Spleen (tissue), 11 donors: Measurements from ENCODE around the gene MACROD2. TPM values are rescaled to one million over a fixed set of nuclear protein-coding genes. Genes with fewer than 3 reads are reported as not detected.
A peak's percentile ranks its signal among the peaks of the same experiment; 100 is the strongest.
"Not testable (repeated sequence)": the region's sequence is repeated elsewhere in the genome, so short reads cannot be mapped to it uniquely, and the experiment has no call there.

Source experiments
- DNase-seq: peaks from one replicate; pipeline ENCODE4 v3.0.0-alpha.2; 2020
- H3K27ac ChIP-seq, 8 donors: fragments of 200-600 bp; sonication (generic) in 7 of 8; 1 replicate in 4 of 8; 2 replicates in 4 of 8; pipeline versions ENCODE4 v1.5.0 to v1.8.0; 2016 to 2021; ENCODE audit warnings: inconsistent platforms in 4 of 8, mild to moderate bottlenecking in 4 of 8, moderate library complexity in 1 of 8
- H3K27me3 ChIP-seq, 7 donors: fragments of 200-600 bp; sonication (generic) in 6 of 7; replicated peaks in 1 of 7; 1 replicate in 4 of 7; 2 replicates in 3 of 7; pipeline versions ENCODE4 v1.5.0 to v1.8.0; 2016 to 2021; ENCODE audit warnings: inconsistent platforms in 3 of 7, mild to moderate bottlenecking in 1 of 7
- H3K36me3 ChIP-seq, 6 donors: fragments of 200-600 bp; sonication (generic) in 5 of 6; 1 replicate in 4 of 6; 2 replicates in 2 of 6; pipeline versions ENCODE4 v1.5.0 to v1.8.0; 2016 to 2021; ENCODE audit warnings: inconsistent platforms in 2 of 6
- H3K4me1 ChIP-seq, 6 donors: fragments of 200-600 bp; sonication (generic) in 5 of 6; 1 replicate in 3 of 6; 2 replicates in 3 of 6; pipeline versions ENCODE4 v1.5.0 to v1.8.0; 2016 to 2021; ENCODE audit warnings: inconsistent platforms in 3 of 6
- H3K4me3 ChIP-seq, 8 donors: fragments of 200-600 bp; sonication (generic) in 7 of 8; 1 replicate in 4 of 8; 2 replicates in 4 of 8; pipeline versions ENCODE4 v1.5.0 to v1.8.0; 2016 to 2021; ENCODE audit warnings: inconsistent platforms in 4 of 8, mild to moderate bottlenecking in 4 of 8, moderate library complexity in 2 of 8
- H3K9me3 ChIP-seq, 8 donors: fragments of 200-600 bp; sonication (generic) in 7 of 8; 1 replicate in 4 of 8; 2 replicates in 4 of 8; pipeline versions ENCODE4 v1.5.0 to v1.8.0; 2016 to 2021; ENCODE audit warnings: inconsistent platforms in 4 of 8
- POLR2A ChIP-seq, 3 donors: fragments of 450-650 bp; IDR thresholded peaks; one replicate each; pipeline ENCODE4 v1.5.1; 2017; ENCODE audit warnings: antibody characterized with exemption in 3 of 3, mild to moderate bottlenecking in 1 of 3
- POLR2AphosphoS5 ChIP-seq, 3 donors: sonication (generic); formaldehyde crosslinking; IDR thresholded peaks; one replicate each; pipeline ENCODE4 v1.5.1; 2017; ENCODE audit warnings: antibody characterized with exemption in 3 of 3
- WGBS, 5 donors: extraction: QIAGEN DNeasy Blood & Tissue Kit in 3 of 5; methylation state at CpG; one replicate each; pipeline versions ENCODE4 v1.1.5 to v1.1.7; 2013 to 2018; 5-methylcytosine and 5-hydroxymethylcytosine counted together
- intact Hi-C: fragments of 100-400 bp; cut with DNase I; formaldehyde crosslinking; loops from one replicate; pipeline ENCODE4 v1.15.0; 2023; ENCODE audit warnings: low total_unique reads
- polyA plus RNA-seq, 3 donors: library from polyadenylated mRNA; stranded (reverse); fragments of 200-250 nt; gene quantifications; one replicate each; pipeline ENCODE4 v1.2.1, GENCODE V29; 2013
- total RNA-seq, 7 donors: library from RNA; depleted of rRNA in 3 of 7; stranded (reverse); fragments of >200 nt in 3 of 7; fragmentation: NEBNext Ultra II Directional in 4 of 7; extraction: Animal tissue kit (Norgen Biotek cat#: 25700) in 4 of 7; gene quantifications; one replicate each; pipeline versions ENCODE4 v1.1.0 to v1.2.1, GENCODE V29; 2016 to 2021
- TF ChIP-seq, protein P1 (sequence below), 11 experiments: fragments of 200-600 bp in 7 of 11; fragments of 450-650 bp in 4 of 11; sonication (generic) in 4 of 11; IDR thresholded peaks in 8 of 11; conservative IDR thresholded peaks in 3 of 11; 1 replicate in 7 of 11; 2 replicates in 4 of 11; pipeline versions ENCODE4 v1.4.0 to v1.8.0; 2016 to 2021; ENCODE audit warnings: antibody characterized with exemption in 11 of 11, inconsistent platforms in 4 of 11, mild to moderate bottlenecking in 1 of 11
- donor health status: healthy with polysubstance abuse.
- donor health status: DM: no; HTN: no; CAD: no; lungs with moderate emphysema.
- donor health status: DM: no; HTN: no; CAD: no.
- donor health status: Bipolar disorder and iron deficiency.
- donor health status: healthy.
- donor health status: DM: no; HTN: no; CAD: no.
- donor health status: DM: yes; HTN: yes; CAD: no.

Gene MACROD2
- total and polyA plus RNA-seq, 10 donors: 1.5 to 4.7 (median 3.4) TPM

DNA sequence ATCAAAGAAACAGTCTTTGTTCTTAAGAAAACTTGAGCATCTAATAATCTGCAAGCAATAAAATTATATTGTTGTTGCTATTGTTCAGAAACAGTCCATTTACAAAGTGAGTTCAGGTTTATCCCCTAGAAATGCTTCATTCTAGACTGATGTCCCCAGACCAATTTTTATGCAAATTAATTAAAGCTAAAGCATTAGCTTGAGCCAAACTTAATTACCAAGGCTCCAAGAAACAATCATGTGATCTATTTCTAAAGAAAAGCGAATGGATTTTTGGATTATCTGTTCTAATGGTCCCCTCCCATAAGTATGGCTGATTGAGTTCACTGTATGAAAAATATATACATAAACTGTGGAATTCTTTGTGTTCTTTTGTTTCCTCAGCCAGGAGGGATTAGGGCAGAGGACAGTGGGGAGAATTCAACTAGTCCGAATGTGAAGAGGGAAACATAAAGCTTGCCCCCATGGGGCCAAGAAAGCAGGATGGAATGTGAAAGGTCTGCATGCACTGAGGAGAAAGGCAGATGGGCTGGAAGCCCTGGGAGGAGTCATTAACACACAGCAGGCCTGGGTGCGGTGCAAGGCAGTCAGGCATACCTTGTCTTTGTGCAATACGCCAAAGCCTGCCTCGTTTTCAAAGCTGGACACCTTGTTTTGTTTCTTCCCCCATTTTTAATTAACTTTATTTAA is 1980.9 kb downstream of the MACROD2 start:
- H3K27ac ChIP-seq: no peak overlapping the region
- intact Hi-C loops: no loop called here
- H3K27me3 ChIP-seq: no peaks in the 10 kb centered on the region
- no peak for DNase-seq
- WGBS, 5 donors: 65 to 73% (median 70%) methylated on average over 5 of the region's 5 CpGs
- TF ChIP-seq, protein P1, sequence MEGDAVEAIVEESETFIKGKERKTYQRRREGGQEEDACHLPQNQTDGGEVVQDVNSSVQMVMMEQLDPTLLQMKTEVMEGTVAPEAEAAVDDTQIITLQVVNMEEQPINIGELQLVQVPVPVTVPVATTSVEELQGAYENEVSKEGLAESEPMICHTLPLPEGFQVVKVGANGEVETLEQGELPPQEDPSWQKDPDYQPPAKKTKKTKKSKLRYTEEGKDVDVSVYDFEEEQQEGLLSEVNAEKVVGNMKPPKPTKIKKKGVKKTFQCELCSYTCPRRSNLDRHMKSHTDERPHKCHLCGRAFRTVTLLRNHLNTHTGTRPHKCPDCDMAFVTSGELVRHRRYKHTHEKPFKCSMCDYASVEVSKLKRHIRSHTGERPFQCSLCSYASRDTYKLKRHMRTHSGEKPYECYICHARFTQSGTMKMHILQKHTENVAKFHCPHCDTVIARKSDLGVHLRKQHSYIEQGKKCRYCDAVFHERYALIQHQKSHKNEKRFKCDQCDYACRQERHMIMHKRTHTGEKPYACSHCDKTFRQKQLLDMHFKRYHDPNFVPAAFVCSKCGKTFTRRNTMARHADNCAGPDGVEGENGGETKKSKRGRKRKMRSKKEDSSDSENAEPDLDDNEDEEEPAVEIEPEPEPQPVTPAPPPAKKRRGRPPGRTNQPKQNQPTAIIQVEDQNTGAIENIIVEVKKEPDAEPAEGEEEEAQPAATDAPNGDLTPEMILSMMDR (IDR thresholded peaks at IDR 0.05 in 8 of 11, conservative IDR thresholded peaks at IDR 0.05 in 3 of 11): no peak
- TF ChIP-seq POLR2A (IDR thresholded peaks at IDR 0.05) (no peak), POLR2AphosphoS5 (IDR thresholded peaks at IDR 0.05) (no peak)
- H3K36me3 ChIP-seq: no peaks in the 10 kb centered on the region
- H3K4me3 ChIP-seq: no peak overlapping the region
- H3K4me1 ChIP-seq: no peaks in the 10 kb centered on the region
- H3K9me3 ChIP-seq: peaks cover 0 to 36% (median 26%) of the 10 kb centered on the region in 8 donors

DNA sequence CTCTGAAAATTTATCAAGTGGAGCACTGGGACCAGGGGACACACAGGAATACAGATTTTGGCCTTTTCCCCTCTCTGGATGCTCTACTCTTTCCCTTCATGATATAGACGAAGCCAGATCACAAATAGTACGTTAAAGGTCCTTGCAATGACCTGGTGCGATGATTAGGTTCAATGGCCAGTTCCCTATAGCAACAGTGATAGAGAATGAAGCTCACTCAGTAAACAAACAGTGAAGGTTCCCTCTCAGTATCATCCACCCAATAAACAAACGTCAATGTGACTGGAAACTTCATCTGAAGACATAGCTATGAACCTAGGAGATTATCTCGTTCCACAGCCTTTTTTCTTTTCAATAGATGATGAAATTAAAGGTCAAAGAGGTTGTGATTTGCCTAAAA is 1981.7 kb downstream of the MACROD2 start:
- intact Hi-C loops: no loop called here
- no peak for DNase-seq
- Histone ChIP-seq H3K4me3 (no peak overlapping the region), H3K27me3 (no peaks in the 10 kb centered on the region), H3K4me1 (no peaks in the 10 kb centered on the region), H3K27ac (no peak overlapping the region), H3K36me3 (no peaks in the 10 kb centered on the region), H3K9me3 (peaks cover 0 to 28% (median 18%) of the 10 kb centered on the region in 8 donors)
- 74 to 92% (median 87%) methylated on average over 5 of the region's 5 CpGs for WGBS, 5 donors
- TF ChIP-seq, protein P1 (IDR thresholded peaks at IDR 0.05 in 8 of 11, conservative IDR thresholded peaks at IDR 0.05 in 3 of 11): no peak
- TF ChIP-seq POLR2AphosphoS5 (IDR thresholded peaks at IDR 0.05): no peak

DNA sequence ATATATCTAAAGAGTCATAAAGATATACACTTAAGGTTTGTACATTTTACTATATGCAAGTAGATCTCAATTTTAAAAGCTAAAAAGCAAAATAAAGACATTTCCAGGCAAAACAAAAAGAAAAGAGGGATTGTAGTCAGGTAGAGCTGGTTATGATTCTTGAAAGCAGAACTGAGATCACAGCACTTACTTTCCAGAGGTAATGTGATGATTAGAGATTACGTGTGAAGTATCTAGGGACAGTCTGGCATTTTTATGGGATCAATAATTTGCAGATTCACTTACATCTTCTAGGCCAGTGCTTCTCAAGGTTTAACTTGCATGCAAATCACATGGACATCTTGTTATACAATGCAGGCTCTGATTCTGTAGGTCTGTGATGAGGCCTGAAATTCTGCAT is 1982.4 kb downstream of the MACROD2 start:
- Histone ChIP-seq H3K4me1 (no peaks in the 10 kb centered on the region), H3K27ac (no peak overlapping the region), H3K4me3 (no peak overlapping the region), H3K9me3 (peaks cover 0 to 24% (median 14%) of the 10 kb centered on the region in 8 donors), H3K27me3 (no peaks in the 10 kb centered on the region), H3K36me3 (no peaks in the 10 kb centered on the region)
- TF ChIP-seq, protein P1 (IDR thresholded peaks at IDR 0.05 in 8 of 11, conservative IDR thresholded peaks at IDR 0.05 in 3 of 11): no peak
- TF ChIP-seq POLR2A (IDR thresholded peaks at IDR 0.05) (no peak), POLR2AphosphoS5 (IDR thresholded peaks at IDR 0.05) (no peak)
- intact Hi-C loops: no loop called here
- 72 to 91% (median 85%) methylated on average over 1 of the region's 1 CpG for WGBS, 5 donors
- DNase-seq: no peak

DNA sequence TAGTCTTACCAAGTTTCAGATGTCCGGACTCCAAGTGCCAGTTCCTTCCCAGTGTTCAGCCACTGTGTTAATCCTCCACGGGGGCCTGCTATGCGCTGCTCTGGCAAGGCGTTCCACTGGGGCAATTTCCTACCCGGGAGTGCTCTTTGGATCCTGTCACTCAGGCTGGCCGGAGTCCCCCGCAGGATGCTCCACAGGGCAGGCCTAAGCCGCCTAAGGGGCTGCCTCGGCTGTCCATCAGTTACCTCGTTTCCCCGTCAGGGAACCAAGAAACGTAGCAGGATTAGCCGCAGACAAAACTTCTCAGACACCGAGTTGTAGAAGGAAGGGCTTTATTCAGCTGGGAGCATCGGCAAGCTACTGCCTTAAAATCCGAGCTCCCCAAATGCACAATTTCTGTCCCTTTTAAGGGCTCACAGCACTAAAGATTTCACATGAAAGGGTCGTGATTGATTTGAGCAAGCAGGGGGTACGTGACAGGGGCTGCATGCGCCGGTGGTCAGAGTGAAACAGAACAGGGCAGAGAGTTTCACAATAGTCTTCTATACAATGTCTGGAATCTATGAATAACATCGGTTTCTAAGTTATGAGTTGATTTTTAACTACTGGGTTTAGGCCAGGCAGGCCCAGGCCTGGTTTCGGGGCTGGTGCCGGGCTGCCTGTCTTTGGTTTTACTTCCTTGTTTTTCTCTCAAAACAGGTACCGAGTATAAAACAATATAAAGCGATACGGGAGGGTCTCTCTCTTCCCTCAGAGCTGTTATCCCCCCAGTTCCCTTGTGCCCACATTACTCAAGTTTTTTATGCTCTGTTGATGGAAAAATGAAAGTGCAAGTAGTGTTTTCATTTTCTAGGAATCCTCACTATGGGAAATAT is 1990.4 kb downstream of the MACROD2 start:
- WGBS, 5 donors: 75 to 83% (median 81%) methylated on average over 25 to 26 of the region's 26 CpGs
- H3K36me3 ChIP-seq, H3K9me3 ChIP-seq, intact Hi-C loops, H3K27me3 ChIP-seq, H3K4me1 ChIP-seq: not testable (repeated sequence)
- peak; percentile 83 for DNase-seq
- Histone ChIP-seq H3K4me3 (peak overlapping the region in 1 of 8 donors; percentile 40), H3K27ac (peak overlapping the region in 6 of 8 donors; percentile 15 to 75 (median 54))
